Measurements from ENCODE around the gene BRSK1. TPM values are rescaled to one million over a fixed set of nuclear protein-coding genes. Genes with fewer than 3 reads are reported as not detected.

The BRSK1 gene
- total RNA-seq, 2 experiments from 2014 or later: 7.3 to 7.5 TPM

GRCh38 chr19:55308281-55308680, 24.5 kb downstream of the BRSK1 start:
- no peaks in the 10 kb centered on the region for H3K27me3 Mint-ChIP-seq (ENCODE audit: low read depth)
- no peak overlapping the region for H3K27ac Mint-ChIP-seq
- ChIA-PET CTCF (interaction anchor here (1.1 kb wide), 1 partner anchor 16 kb away, joined by 3 read pairs; no protein-coding TSS in a partner anchor), POLR2A (interaction anchor here (0.6 kb wide), 1 partner anchor 248 kb away, joined by 4 read pairs; no protein-coding TSS in a partner anchor)
- H3K4me3 Mint-ChIP-seq: no peak overlapping the region
- no peaks in the 10 kb centered on the region for H3K9me3 Mint-ChIP-seq (ENCODE audit: insufficient read depth)
- DNase-seq (no peak), ATAC-seq (no peak)
- peaks cover 8% of the 10 kb centered on the region for H3K4me1 Mint-ChIP-seq (ENCODE audit: low read depth)
- H3K36me3 Mint-ChIP-seq (ENCODE audit: low read depth): peaks cover 9% of the 10 kb centered on the region

DNA sequence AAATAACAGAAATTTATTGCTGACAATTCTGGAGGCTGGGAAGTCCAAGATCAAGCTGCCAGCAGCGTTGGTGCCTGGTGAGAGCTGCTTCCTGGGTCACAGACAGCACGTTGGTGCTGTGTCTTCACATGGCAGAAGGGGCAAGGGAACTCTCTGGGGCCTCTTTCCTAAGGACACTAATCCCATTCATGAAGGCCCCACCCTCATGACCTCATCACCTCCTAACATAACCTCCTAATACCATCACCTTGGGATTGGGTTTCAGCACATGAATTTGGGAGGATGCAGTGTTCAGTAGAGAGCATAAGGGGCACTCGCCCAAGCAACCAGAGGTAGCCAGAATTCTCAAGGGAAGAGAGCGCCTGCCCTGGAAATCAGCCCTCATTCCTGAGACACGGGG, 25.7 kb downstream of the BRSK1 start:
- Mint-ChIP-seq H3K27ac (no peak overlapping the region), H3K27me3 (ENCODE audit: low read depth) (no peaks in the 10 kb centered on the region), H3K4me3 (no peak overlapping the region), H3K4me1 (ENCODE audit: low read depth) (peaks cover 8% of the 10 kb centered on the region), H3K9me3 (ENCODE audit: insufficient read depth) (no peaks in the 10 kb centered on the region), H3K36me3 (ENCODE audit: low read depth) (peaks cover 6% of the 10 kb centered on the region)
- POLR2A ChIA-PET: no interaction called here
- no peak for DNase-seq
- ATAC-seq: no peak
- CTCF ChIA-PET: no interaction called here

DNA sequence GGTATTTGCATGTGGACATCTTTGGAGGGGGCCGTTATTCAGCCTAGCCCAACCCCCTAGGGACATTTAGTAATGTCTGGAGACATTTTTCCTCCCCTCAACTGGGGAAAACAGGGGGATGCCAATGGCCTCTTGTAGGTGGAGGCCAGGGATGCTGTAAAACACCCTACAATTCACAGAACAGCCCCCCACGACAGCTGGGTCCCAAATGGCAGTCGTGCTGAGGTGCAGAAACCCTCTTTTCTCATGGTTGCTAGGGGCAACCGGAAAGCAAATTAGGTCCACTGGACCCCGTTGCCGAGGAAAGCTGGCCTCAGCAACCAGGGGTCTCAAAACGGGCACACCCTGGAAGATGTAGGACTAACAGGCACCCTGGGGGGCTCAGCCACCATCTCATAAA, 26.7 kb downstream of the BRSK1 start:
- no peak overlapping the region for H3K27ac Mint-ChIP-seq
- CTCF ChIA-PET: interaction anchor here (0.8 kb wide), 1 partner anchor 18 kb away, joined by 3 read pairs; no protein-coding TSS in a partner anchor
- no peaks in the 10 kb centered on the region for H3K9me3 Mint-ChIP-seq (ENCODE audit: insufficient read depth)
- peaks cover 3% of the 10 kb centered on the region for H3K36me3 Mint-ChIP-seq (ENCODE audit: low read depth)
- no peak for DNase-seq
- H3K4me1 Mint-ChIP-seq (ENCODE audit: low read depth): peaks cover 8% of the 10 kb centered on the region
- POLR2A ChIA-PET: no interaction called here
- no peak for ATAC-seq
- no peak overlapping the region for H3K4me3 Mint-ChIP-seq
- no peaks in the 10 kb centered on the region for H3K27me3 Mint-ChIP-seq (ENCODE audit: low read depth)

- ChIA-PET POLR2A (interaction anchor here (1.2 kb wide), 1 partner anchor 96 kb away, joined by 3 read pairs; no protein-coding TSS in a partner anchor), CTCF (interaction anchor here (0.8 kb wide), 1 partner anchor 19 kb away, joined by 3 read pairs; no protein-coding TSS in a partner anchor)
- Mint-ChIP-seq H3K4me3 (no peak overlapping the region), H3K27ac (no peak overlapping the region), H3K27me3 (ENCODE audit: low read depth) (no peaks in the 10 kb centered on the region), H3K36me3 (ENCODE audit: low read depth) (no peaks in the 10 kb centered on the region), H3K9me3 (ENCODE audit: insufficient read depth) (no peaks in the 10 kb centered on the region), H3K4me1 (ENCODE audit: low read depth) (peaks cover 3% of the 10 kb centered on the region)
- ATAC-seq: no peak
- no peak for DNase-seq
These were observed 27.6 kb downstream of the BRSK1 start for GRCh38 chr19:55311397-55311796.

GRCh38 chr19:55311797-55312196, 28.0 kb downstream of the BRSK1 start:
- POLR2A ChIA-PET: interaction anchor here (1.2 kb wide), 1 partner anchor 95 kb away, joined by 3 read pairs; no protein-coding TSS in a partner anchor
- Mint-ChIP-seq H3K4me3 (no peak overlapping the region), H3K27me3 (ENCODE audit: low read depth) (no peaks in the 10 kb centered on the region), H3K4me1 (ENCODE audit: low read depth) (peaks cover 3% of the 10 kb centered on the region), H3K9me3 (ENCODE audit: insufficient read depth) (no peaks in the 10 kb centered on the region), H3K36me3 (ENCODE audit: low read depth) (no peaks in the 10 kb centered on the region), H3K27ac (no peak overlapping the region)
- ATAC-seq (no peak), DNase-seq (no peak)
- CTCF ChIA-PET: interaction anchor here (0.9 kb wide), 1 partner anchor 11 kb away, joined by 4 read pairs; no protein-coding TSS in a partner anchor

DNA sequence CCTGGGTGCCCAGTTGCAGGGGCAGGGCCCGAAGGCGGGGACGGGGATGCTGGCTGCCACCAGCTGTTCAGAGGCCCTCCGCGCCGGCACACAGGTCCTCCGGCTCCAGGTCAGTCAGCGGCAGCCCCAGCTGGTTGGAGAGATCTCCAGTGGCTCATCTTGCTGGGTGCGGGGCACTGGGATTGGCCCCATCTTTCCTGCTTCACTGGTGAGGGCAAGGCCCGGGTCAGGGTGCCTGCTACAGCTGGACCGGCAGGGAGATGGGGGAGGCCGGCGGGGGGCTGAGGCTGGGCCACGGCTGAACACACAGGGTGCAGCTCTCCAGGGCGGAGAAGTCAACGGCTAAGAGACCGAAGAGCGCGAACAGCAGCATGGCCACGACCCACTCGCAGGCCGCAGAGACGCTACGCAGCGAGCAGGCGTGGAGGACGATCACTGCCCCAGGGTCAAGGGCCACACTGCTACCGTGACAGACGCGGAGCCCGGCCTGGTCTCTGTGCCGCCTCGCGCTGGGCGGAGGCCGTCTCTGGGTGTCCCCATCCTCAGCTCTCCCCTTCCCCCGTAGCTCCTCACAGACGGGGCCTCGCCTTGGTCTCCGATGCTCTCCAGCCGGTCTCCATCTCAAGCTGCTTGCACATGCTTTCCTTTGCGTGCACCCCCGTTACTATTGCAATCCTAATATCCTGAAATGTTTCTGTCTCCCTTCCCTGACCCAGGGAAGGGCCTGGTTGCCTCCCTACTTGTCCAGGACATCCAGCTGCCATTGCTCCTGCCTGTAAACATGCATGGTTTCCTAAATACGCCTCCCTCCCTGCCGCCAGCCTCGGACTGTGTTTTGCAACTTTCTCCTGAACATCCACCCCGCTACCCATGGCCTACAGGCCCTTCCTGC, 29.1 kb downstream of the BRSK1 start:
- DNase-seq: no peak
- Mint-ChIP-seq H3K27ac (no peak overlapping the region), H3K9me3 (ENCODE audit: insufficient read depth) (no peaks in the 10 kb centered on the region), H3K27me3 (ENCODE audit: low read depth) (no peaks in the 10 kb centered on the region), H3K4me3 (no peak overlapping the region), H3K36me3 (ENCODE audit: low read depth) (no peaks in the 10 kb centered on the region), H3K4me1 (ENCODE audit: low read depth) (peaks cover 3% of the 10 kb centered on the region)
- POLR2A ChIA-PET: interaction anchor here (1.1 to 1.2 kb wide), 2 partner anchors 10 to 24 kb away, joined by 3 read pairs; no protein-coding TSS in a partner anchor
- CTCF ChIA-PET: interaction anchor here (0.9 to 1.0 kb wide), 2 partner anchors 11 to 12 kb away, joined by 4 read pairs; no protein-coding TSS in a partner anchor
- no peak for ATAC-seq

- no peaks in the 10 kb centered on the region for H3K36me3 Mint-ChIP-seq (ENCODE audit: low read depth)
- POLR2A ChIA-PET: interaction anchor here (1.1 kb wide), 1 partner anchor 8 kb away, joined by 3 read pairs; no protein-coding TSS in a partner anchor
- H3K4me1 Mint-ChIP-seq (ENCODE audit: low read depth): peaks cover 3% of the 10 kb centered on the region
- no peak overlapping the region for H3K4me3 Mint-ChIP-seq
- CTCF ChIA-PET: interaction anchor here (0.7 kb wide), 1 partner anchor 13 kb away, joined by 3 read pairs; no protein-coding TSS in a partner anchor
- DNase-seq (no peak), ATAC-seq (no peak)
- H3K27me3 Mint-ChIP-seq (ENCODE audit: low read depth): no peaks in the 10 kb centered on the region
- no peaks in the 10 kb centered on the region for H3K9me3 Mint-ChIP-seq (ENCODE audit: insufficient read depth)
- no peak overlapping the region for H3K27ac Mint-ChIP-seq
These were observed 30.6 kb downstream of the BRSK1 start for GRCh38 chr19:55314396-55314795.

- ChIA-PET POLR2A (no interaction called here), CTCF (interaction anchor here (1.0 kb wide), 1 partner anchor 15 kb away, joined by 3 read pairs; no protein-coding TSS in a partner anchor)
- Mint-ChIP-seq H3K27me3 (ENCODE audit: low read depth) (no peaks in the 10 kb centered on the region), H3K9me3 (ENCODE audit: insufficient read depth) (no peaks in the 10 kb centered on the region), H3K4me1 (ENCODE audit: low read depth) (peaks cover 3% of the 10 kb centered on the region), H3K4me3 (no peak overlapping the region), H3K36me3 (ENCODE audit: low read depth) (no peaks in the 10 kb centered on the region), H3K27ac (no peak overlapping the region)
- ATAC-seq (no peak), DNase-seq (no peak)
These were observed 32.2 kb downstream of the BRSK1 start for GRCh38 chr19:55315956-55316525.

GRCh38 chr19:55316646-55317045, 32.8 kb downstream of the BRSK1 start:
- ATAC-seq: no peak
- DNase-seq: no peak
- peaks cover 8% of the 10 kb centered on the region for H3K4me1 Mint-ChIP-seq (ENCODE audit: low read depth)
- no peaks in the 10 kb centered on the region for H3K27me3 Mint-ChIP-seq (ENCODE audit: low read depth)
- no peaks in the 10 kb centered on the region for H3K36me3 Mint-ChIP-seq (ENCODE audit: low read depth)
- H3K27ac Mint-ChIP-seq: no peak overlapping the region
- no peaks in the 10 kb centered on the region for H3K9me3 Mint-ChIP-seq (ENCODE audit: insufficient read depth)
- H3K4me3 Mint-ChIP-seq: no peak overlapping the region
- POLR2A ChIA-PET: no interaction called here
- CTCF ChIA-PET: interaction anchor here (1.0 kb wide), 1 partner anchor 15 kb away, joined by 3 read pairs; no protein-coding TSS in a partner anchor

GRCh38 chr19:55319785-55320184, 36.0 kb downstream of the BRSK1 start:
- DNase-seq (no peak), ATAC-seq (no peak)
- Mint-ChIP-seq H3K4me1 (ENCODE audit: low read depth) (peaks cover 14% of the 10 kb centered on the region), H3K36me3 (ENCODE audit: low read depth) (no peaks in the 10 kb centered on the region), H3K27ac (no peak overlapping the region), H3K27me3 (ENCODE audit: low read depth) (no peaks in the 10 kb centered on the region), H3K9me3 (ENCODE audit: insufficient read depth) (no peaks in the 10 kb centered on the region), H3K4me3 (no peak overlapping the region)
- ChIA-PET POLR2A (no interaction called here), CTCF (interaction anchor here (3.4 kb wide), 1 partner anchor 17 kb away, joined by 27 read pairs; no protein-coding TSS in a partner anchor)

DNA sequence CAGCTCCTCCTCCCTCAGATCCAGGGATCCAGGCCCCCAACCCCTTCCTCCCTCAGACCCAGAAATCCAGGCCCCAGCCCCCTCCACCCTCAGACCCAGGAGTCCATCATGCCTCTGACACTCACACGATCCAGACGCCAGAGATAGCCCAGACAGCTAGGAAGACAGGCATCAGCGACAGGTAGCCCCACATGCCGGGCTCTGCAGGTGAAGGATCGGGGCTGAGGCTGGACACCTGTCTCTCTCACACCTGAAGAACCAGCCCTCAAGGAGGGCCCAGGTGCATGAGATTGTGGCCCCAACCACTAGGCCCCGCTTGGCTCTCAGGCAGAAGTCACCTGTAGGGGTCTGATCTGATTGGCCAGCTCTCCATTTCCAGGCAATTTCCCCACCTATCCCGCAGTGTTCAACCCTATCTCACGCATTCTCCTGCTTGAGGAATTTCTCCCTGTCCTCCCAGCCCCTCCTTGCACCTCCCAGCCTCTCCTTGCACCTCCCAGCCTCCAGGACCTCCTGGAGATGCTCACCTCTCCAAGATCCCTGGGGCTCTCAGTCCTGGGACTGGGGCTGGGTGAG, 37.1 kb downstream of the BRSK1 start:
- no peak for ATAC-seq
- H3K27me3 Mint-ChIP-seq (ENCODE audit: low read depth): no peaks in the 10 kb centered on the region
- no peaks in the 10 kb centered on the region for H3K9me3 Mint-ChIP-seq (ENCODE audit: insufficient read depth)
- ChIA-PET CTCF (interaction anchor here (1.0 to 3.4 kb wide), 2 partner anchors 19 to 29 kb away, joined by 3 to 27 read pairs; no protein-coding TSS in a partner anchor), POLR2A (no interaction called here)
- no peak overlapping the region for H3K27ac Mint-ChIP-seq
- peaks cover 18% of the 10 kb centered on the region for H3K4me1 Mint-ChIP-seq (ENCODE audit: low read depth)
- DNase-seq: no peak
- no peaks in the 10 kb centered on the region for H3K36me3 Mint-ChIP-seq (ENCODE audit: low read depth)
- H3K4me3 Mint-ChIP-seq: no peak overlapping the region
